HG03066 (cell line): ENCODE data around the gene AOPEP.
"Not testable (repeated sequence)": the region's sequence is repeated elsewhere in the genome, so short reads cannot be mapped to it uniquely, and the experiment has no call there.

Source experiments
- ATAC-seq: cut with Tn5 transposase; IDR thresholded peaks from one replicate; pipeline ENCODE4 v1.9.1; 2021; ENCODE audit warnings: low read depth; ENCODE audit not compliant: unreplicated experiment

AOPEP gene

GRCh38 chr9:95007226-95007869 lies 280.8 kb downstream of the AOPEP start:
- no peak for ATAC-seq

GRCh38 chr9:95008151-95008771 lies 281.8 kb downstream of the AOPEP start:
- ATAC-seq = no peak

- ATAC-seq = no peak
Observed at GRCh38 chr9:95009459-95009858, 283.0 kb downstream of the AOPEP start.

DNA sequence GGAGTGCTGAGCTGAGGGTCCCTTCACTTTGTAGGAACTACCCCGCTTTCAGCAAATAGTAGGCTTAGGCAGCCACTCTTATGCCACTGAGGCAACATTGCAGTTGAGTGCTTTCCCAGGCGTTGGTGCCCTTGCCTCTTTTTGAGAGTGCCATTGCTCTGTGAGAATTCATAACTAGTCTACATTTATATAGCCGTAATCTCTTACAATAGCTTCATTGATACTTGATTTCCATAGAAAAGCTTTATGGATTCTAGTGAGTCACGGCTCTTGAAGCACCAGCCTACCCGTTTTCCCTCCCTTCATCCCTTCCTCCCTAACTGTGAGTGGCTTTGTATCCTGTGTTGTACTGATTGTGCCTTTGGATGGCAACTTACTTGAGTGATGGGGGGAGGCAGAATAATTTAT lies 283.9 kb downstream of the AOPEP start:
- no peak for ATAC-seq

GRCh38 chr9:95012035-95012708 lies 285.7 kb downstream of the AOPEP start:
- no peak for ATAC-seq

GRCh38 chr9:95012902-95013301 lies 286.4 kb downstream of the AOPEP start:
- no peak for ATAC-seq

- ATAC-seq = no peak
Observed at GRCh38 chr9:95014917-95015316, 288.4 kb downstream of the AOPEP start.

DNA sequence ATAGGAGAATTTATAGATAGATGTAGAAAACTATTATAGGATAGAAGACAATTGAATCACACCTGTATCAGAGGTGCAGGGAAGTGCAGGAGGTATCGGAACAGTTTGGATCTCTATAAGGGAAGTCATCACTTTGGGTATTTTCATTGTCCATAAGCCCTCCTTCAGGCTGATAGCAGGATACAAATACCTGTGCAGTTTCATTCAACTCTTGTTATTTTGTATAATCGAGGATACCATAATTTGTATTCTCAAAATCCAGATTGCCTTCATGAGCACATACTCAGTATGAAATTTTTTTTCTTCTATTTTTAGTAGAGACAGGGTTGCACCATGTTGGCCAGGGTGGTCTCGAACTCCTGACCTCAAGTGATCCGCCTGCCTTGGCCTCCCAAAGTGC lies 289.1 kb downstream of the AOPEP start:
- no peak for ATAC-seq

DNA sequence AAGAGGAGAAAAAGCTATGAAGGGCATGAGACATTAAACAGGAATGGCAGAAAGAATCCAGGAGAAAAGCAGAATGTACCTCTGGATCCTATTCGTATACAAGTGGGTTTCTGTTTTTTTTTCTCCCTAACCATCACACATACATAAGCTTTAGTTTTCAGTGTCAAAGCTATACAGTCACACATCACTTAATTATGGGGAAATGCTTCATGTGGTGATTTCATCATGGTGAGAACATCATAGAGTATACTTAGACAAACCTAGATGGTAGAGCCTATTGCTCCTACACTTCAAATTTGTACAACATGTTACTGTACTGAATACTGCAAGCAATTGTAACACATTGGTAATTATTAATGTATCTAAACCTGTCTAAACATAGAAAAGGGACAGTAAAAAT lies 290.6 kb downstream of the AOPEP start:
- no peak for ATAC-seq

DNA sequence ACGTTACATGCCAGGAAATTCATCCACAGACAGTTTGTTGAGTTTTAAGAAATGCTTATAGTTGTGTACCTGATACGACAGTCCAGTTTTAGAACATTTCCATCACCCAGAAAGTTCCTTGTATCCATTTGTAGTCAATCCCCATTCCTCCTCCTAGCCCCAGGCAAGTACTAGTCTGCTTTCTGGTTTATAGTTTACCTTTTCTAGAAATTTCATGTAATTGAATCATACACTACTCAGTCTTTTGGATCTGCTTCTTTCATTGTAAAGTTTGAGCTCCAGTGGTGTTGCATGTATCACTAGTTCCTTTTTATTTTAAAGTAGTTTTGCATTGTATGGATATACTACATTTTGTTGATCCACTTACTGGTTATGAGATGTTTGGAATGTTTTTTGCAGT lies 291.2 kb downstream of the AOPEP start:
- no peak for ATAC-seq

DNA sequence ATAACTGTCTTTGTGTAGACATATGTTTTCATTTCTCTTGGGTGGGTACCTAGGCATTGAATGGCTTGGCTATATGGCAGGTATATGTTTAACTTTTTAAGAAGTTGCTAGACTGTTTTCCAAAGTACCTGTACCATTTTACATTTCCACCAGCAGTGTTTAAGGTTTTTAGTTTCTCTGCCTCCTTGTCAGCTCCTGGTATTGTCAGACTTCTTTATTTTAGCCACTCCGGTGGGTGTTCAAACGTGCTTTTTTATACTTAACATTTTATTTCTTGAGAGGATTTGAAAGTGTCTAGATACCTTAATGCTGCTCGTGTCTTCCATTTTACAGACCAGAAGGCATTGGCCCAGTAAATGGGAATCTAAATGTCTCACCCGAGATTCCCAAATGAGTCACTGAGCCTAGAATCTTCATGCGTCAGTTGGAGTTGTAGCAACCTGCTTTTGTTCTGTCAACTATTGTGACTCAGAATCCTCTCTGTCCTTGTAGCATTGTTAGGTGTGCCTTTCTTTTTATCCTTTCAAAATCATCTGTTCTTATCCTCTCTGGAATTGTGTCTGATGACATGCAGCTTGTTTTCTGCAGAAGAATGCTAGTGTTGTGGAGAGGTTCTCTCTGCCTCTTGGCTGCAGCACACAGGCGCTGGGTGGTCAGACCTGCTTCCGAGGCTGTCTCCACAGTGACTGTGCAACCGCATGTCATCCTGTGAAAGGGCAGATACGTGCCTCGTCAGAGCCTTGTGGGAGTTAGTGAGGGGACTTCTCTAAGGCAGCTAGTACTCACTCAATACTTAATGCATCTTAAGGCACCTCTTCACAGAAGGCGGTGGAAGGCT lies 291.8 kb downstream of the AOPEP start:
- ATAC-seq = no peak

GRCh38 chr9:95020644-95021043 lies 294.1 kb downstream of the AOPEP start:
- ATAC-seq = not testable (repeated sequence)

GRCh38 chr9:95021166-95021886 lies 294.8 kb downstream of the AOPEP start:
- ATAC-seq = no peak

- no peak for ATAC-seq
Observed at GRCh38 chr9:95022657-95023056, 296.2 kb downstream of the AOPEP start.

- ATAC-seq = no peak
Observed at GRCh38 chr9:95023217-95024003, 296.9 kb downstream of the AOPEP start.

- ATAC-seq = no peak
Observed at GRCh38 chr9:95024097-95024671, 297.7 kb downstream of the AOPEP start.

- ATAC-seq = no peak
Observed at GRCh38 chr9:95025213-95026147, 299.0 kb downstream of the AOPEP start.

DNA sequence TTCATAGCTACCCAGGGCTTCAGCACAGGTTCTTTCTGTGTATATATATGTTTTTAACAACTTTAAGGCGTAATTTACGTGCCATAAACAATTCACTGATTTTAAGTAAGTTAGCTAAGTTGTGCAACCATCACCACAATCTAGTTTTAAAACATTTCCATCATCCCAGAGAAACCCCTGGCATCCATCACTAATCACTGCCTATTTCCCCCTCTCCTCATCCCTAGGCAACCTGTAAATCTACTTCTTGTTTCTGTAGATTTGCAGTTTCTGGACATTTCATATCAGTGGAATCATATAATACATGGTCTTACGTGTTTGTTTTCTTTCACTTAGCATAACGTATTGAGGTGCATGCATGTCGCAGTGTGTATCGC lies 299.6 kb downstream of the AOPEP start:
- no peak for ATAC-seq
